Measurements from ENCODE around the gene FCRL5.
"Not testable (repeated sequence)": the region's sequence is repeated elsewhere in the genome, so short reads cannot be mapped to it uniquely, and the experiment has no call there.

The FCRL5 gene

DNA sequence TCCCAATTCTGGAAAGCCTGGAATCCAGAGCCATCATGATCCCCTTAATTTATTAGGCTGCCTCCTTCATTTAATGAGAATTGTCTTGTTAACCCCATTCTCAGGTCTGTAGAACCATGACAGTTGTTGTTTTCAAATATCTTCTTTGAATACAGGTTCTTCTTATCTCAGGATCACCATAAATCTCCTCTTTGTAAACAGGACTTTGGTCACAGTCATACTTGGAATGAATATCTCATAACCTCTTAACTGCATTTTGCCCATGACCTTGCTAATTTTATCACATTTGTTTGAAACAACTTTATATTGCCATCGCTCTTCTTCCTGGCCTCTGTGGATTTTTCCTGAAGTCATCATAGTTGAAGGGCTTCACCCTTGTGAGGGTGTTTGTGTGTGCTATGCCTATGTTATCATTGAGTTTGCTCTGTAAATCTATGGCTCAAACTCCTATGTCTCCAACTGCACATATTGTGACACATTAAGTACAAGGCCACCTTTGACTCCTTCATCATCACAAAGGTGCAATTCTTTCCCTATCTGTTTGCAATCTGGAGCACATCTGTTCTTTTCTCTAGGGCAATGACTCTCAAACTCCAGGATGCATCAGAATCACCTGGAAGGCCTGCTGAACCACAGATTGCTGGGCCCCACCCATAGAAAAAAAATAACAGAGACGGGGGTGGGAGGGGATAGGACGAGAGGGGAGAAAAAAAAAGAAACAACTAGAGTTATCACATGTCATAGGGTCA, 54.2 kb downstream of the FCRL5 start:
- Histone ChIP-seq H3K9me3 (replicated peaks in 1 of 11) (peaks cover 0 to 8% (median 4%) of the 10 kb centered on the region in 11 experiments; a peak in 5 of 22 replicates), H3K9ac (no peak overlapping the region), H3K4me2 (no peak overlapping the region), H3K27me3 (no peaks in the 10 kb centered on the region), H4K20me1 (no peaks in the 10 kb centered on the region), H3K4me1 (no peaks in the 10 kb centered on the region), H3K27ac (no peak overlapping the region), H3K4me3 (no peak overlapping the region), H3K36me3 (no peaks in the 10 kb centered on the region)
- TF ChIP-seq Cebpa-rat (IDR thresholded peaks at IDR 0.05), result no peak

DNA sequence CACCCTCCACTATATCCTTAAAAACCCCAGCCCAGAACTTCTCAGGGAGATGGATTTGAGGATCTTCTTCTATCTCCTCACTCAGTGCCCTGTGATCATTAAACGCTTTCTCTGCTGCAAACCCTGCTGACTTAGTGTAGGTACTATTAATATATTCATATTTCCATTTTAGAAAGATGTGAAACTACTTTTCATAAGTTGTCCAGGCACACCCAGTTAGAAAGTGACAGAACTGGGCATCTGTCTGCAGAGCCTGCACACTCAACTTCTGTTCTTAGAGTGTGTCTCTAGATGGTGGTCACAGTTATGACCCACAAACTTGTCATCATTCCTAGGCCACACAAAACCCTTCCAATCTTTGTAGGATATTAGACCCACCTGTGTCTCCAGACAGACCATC, 55.0 kb downstream of the FCRL5 start:
- H3K9ac ChIP-seq, result no peak overlapping the region
- no peaks in the 10 kb centered on the region for H3K36me3 ChIP-seq
- H4K20me1 ChIP-seq, result no peaks in the 10 kb centered on the region
- no peak overlapping the region for H3K27ac ChIP-seq
- H3K9me3 ChIP-seq (replicated peaks in 1 of 11), result peaks cover 0 to 8% (median 4%) of the 10 kb centered on the region in 11 experiments; a peak in 5 of 22 replicates
- H3K4me3 ChIP-seq, result no peak overlapping the region
- H3K4me2 ChIP-seq, result no peak overlapping the region
- no peaks in the 10 kb centered on the region for H3K4me1 ChIP-seq
- no peak for TF ChIP-seq Cebpa-rat (IDR thresholded peaks at IDR 0.05)
- no peaks in the 10 kb centered on the region for H3K27me3 ChIP-seq

DNA sequence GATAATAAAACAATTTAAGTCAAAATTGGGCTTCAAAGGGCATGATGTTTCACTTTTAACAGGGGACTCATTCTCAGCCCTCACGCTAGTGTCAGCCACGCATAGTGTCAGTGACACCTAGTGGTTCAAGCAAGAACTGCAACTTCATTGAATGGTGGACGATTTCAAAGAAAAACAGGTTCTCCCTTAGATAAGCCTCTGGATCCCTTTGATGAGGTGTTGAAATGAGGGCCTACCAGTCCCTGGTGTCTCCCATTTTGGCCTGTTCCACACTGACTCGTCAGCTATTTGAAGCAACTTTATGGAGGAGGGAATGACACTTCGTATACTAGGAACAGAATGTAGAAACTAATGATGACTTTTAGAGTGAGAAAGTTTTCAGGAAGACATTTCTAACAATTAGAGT, 56.2 kb downstream of the FCRL5 start:
- H3K4me3 ChIP-seq, result no peak overlapping the region
- H4K20me1 ChIP-seq, result no peaks in the 10 kb centered on the region
- no peaks in the 10 kb centered on the region for H3K4me1 ChIP-seq
- TF ChIP-seq Cebpa-rat (IDR thresholded peaks at IDR 0.05), result no peak
- H3K27me3 ChIP-seq, result no peaks in the 10 kb centered on the region
- H3K27ac ChIP-seq, result no peak overlapping the region
- no peaks in the 10 kb centered on the region for H3K36me3 ChIP-seq
- no peak overlapping the region for H3K4me2 ChIP-seq
- no peak overlapping the region for H3K9ac ChIP-seq
- peaks cover 0 to 8% (median 4%) of the 10 kb centered on the region in 11 experiments; a peak in 5 of 22 replicates for H3K9me3 ChIP-seq (replicated peaks in 1 of 11)

DNA sequence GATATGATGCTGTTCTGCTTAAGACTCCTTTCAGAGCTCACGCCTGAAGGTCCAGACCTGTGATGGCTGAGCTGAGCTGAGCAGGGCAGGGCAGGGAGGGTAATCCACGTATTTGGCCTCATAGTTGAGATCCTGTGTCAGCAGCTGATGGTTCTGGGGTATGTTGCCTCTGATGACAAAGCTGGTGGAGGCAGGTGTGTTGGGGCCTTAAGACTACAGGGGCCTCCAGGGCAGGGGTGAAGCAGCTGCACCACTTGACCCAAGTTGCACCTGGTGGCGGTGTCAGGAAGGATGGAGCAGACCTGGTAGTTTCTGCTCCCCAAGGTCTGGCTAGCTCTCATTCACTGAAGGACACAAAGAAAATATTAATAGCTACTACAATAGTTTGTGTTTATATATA, 57.0 kb downstream of the FCRL5 start:
- H3K4me3 ChIP-seq, result no peak overlapping the region

DNA sequence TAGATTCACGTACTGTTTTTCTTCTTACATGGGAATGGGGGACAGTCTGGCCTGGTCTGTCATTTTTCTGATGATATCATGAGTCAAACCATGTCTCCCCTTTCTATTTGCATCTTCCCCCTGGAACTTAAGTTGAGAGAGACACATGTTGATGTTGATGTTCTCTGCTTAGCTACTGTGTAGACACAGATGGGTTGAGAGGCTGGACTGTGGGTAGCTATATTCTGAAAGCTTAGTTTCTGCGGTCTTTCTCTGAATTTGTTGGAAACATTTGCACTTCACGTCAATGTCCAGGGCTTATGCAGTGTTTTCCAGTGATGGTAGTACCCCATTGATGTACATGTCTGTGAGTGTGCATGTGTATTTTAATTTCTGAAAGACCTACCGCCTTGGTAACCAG, 58.2 kb downstream of the FCRL5 start:
- Histone ChIP-seq H3K4me2 (no peak overlapping the region), H3K4me1 (no peaks in the 10 kb centered on the region), H3K9me3 (replicated peaks in 1 of 11) (peaks cover 0 to 3% (median 1%) of the 10 kb centered on the region in 11 experiments; a peak in 4 of 22 replicates)

More for the DNA sequence above, 57.0 kb downstream of the FCRL5 start:
- no peaks in the 10 kb centered on the region for H3K27me3 ChIP-seq
- H3K9ac ChIP-seq, result no peak overlapping the region
- no peak overlapping the region for H3K27ac ChIP-seq
- no peak for TF ChIP-seq Cebpa-rat (IDR thresholded peaks at IDR 0.05)
- no peaks in the 10 kb centered on the region for H3K36me3 ChIP-seq
- H3K4me2 ChIP-seq, result no peak overlapping the region
- no peaks in the 10 kb centered on the region for H3K4me1 ChIP-seq
- H3K9me3 ChIP-seq (replicated peaks in 1 of 11), result peaks cover 0 to 8% (median 4%) of the 10 kb centered on the region in 11 experiments; a peak in 5 of 22 replicates
- H4K20me1 ChIP-seq, result no peaks in the 10 kb centered on the region

DNA sequence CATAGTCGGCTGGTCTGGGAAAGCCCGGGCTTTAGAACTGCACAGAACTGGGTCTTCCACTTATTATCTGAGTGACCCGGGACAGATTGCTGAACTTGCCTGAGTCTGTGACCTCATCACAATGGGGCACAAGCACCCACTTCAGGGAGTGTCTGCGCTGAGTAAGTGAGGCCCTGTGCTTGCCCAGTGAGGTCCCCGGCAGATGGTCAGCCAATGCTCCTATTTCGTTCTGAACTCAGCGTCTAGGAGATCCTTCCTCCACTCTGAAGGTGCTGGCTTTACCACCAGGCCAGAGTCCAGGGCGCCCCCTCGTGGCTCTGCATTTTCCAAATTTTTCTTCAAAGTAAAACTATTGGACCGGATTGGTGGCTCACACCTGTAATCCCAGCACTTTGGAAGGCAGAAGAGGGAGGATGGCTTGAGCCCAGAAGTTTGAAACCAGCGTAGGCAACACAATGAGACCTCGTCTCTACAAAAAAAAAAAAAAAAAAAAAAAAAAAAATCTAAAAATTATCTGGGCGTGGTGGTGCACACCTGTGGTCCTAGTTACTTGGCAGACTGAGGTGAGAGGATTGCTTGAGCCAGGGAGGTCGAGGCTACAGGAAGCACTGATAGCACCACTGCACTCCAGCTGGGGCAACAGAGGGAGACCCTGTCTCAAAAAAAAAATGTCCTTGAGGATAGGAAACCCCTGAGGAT, 61.7 kb downstream of the FCRL5 start:
- no peak for TF ChIP-seq Cebpa-rat (IDR thresholded peaks at IDR 0.05)

More for the DNA sequence above, 58.2 kb downstream of the FCRL5 start:
- Histone ChIP-seq H3K9ac (no peak overlapping the region), H3K27me3 (no peaks in the 10 kb centered on the region), H3K36me3 (no peaks in the 10 kb centered on the region), H3K4me3 (no peak overlapping the region), H3K27ac (no peak overlapping the region), H4K20me1 (no peaks in the 10 kb centered on the region)
- TF ChIP-seq Cebpa-rat (IDR thresholded peaks at IDR 0.05), result no peak

DNA sequence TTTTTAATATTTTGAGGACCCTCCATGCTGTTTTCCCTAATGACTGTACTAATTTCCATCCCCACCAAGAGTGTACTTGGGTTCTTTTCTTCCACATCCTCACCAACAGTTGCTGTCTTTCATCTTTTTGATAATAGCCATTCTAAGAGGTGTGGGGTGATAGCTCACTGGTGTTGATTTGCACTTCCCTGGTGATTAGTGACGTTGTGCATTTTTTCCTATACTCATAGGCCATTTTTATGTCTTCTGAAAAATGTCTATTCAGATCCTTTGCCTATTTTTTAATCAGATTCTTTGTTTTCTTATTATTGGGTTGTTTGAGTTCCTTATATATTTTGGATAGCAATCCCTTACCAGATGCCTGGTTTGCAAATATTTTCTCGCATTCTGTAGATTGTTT, 64.2 kb downstream of the FCRL5 start:
- Histone ChIP-seq H3K4me1 (0 out of 20 replicates have a peak, but pooled peaks cover 0 to 5% (median 0%) of the 10 kb centered on the region in 10 experiments), H3K27me3 (no peaks in the 10 kb centered on the region), H4K20me1 (no peaks in the 10 kb centered on the region), H3K4me3 (no peak overlapping the region), H3K9ac (no peak overlapping the region), H3K36me3 (no peaks in the 10 kb centered on the region), H3K27ac (no peak overlapping the region), H3K9me3 (replicated peaks in 1 of 11) (no peaks in the 10 kb centered on the region), H3K4me2 (no peak overlapping the region)
- no peak for TF ChIP-seq Cebpa-rat (IDR thresholded peaks at IDR 0.05)

More for the DNA sequence above, 61.7 kb downstream of the FCRL5 start:
- H3K36me3 ChIP-seq, result no peaks in the 10 kb centered on the region
- no peak overlapping the region for H3K4me2 ChIP-seq
- H3K4me3 ChIP-seq, result no peak overlapping the region
- no peak overlapping the region for H3K9ac ChIP-seq
- no peak overlapping the region for H3K27ac ChIP-seq
- no peaks in the 10 kb centered on the region for H3K27me3 ChIP-seq
- 0 out of 20 replicates have a peak, but pooled peaks cover 0 to 5% (median 0%) of the 10 kb centered on the region in 10 experiments for H3K4me1 ChIP-seq
- H3K9me3 ChIP-seq (replicated peaks in 1 of 11), result no peaks in the 10 kb centered on the region
- H4K20me1 ChIP-seq, result no peaks in the 10 kb centered on the region

DNA sequence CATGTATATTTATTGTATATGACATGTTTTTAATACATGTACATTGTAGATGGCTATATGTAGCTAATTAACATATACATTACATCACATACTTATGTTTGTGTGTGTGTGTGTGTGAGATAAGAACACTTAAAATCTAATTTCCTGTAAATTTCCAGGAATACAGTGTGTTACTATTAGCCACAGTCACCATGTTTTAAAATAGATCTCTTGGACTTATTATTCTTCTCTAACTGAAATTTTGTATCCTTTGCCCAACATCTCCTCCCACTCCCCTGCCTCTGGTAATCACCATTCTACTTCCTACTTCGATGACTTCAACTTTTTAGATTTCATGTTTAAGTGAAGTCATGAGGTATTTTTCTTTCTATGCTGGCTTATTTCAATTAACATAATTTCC, 64.8 kb downstream of the FCRL5 start:
- no peak overlapping the region for H3K27ac ChIP-seq
- H3K27me3 ChIP-seq, result no peaks in the 10 kb centered on the region
- no peaks in the 10 kb centered on the region for H3K36me3 ChIP-seq
- H4K20me1 ChIP-seq, result no peaks in the 10 kb centered on the region
- H3K9me3 ChIP-seq (replicated peaks in 1 of 11), result no peaks in the 10 kb centered on the region
- no peak overlapping the region for H3K4me3 ChIP-seq
- 0 out of 20 replicates have a peak, but pooled peaks cover 0 to 5% (median 0%) of the 10 kb centered on the region in 10 experiments for H3K4me1 ChIP-seq
- TF ChIP-seq Cebpa-rat (IDR thresholded peaks at IDR 0.05), result no peak
- no peak overlapping the region for H3K9ac ChIP-seq
- H3K4me2 ChIP-seq, result no peak overlapping the region

DNA sequence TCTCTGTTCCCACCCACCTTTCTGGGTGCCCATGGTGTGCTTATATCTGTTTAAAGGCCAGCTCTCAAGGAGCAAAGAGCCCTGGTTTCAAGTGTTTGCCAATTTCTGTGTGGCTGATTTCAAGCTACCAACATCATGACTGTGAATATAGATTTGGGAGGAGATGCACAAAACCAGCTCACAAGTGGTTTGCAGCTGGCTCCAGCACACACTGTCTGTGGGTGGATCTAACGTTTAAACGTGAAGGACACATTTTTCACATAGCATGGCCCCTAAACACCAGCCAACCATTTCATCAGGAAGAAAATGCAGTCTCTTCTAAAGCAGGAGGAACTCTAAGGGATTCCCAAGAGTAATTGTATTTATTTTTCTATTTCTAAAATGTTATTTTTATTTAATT, 65.2 kb downstream of the FCRL5 start:
- no peak overlapping the region for H3K9ac ChIP-seq
- no peak overlapping the region for H3K27ac ChIP-seq
- H3K4me2 ChIP-seq, result no peak overlapping the region

DNA sequence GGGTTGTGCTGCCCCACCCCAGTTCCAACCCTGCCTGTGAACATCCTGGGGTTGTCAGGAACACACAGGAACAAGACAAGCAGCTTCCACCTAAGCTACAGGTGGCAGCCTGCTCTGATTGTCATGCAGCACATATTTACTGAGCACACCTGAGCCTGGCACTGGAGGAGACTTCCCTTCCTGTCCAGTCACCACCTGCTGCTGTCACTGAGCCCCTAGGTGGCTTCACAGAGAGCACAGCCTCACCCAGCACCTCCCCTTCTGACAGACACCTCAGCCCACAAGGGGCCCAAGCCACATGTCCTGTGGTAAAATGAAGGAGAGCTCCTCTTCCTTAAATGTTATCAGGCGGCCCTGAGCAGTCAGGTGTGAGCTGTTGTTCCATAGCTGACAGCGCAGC, 65.9 kb downstream of the FCRL5 start:
- not testable (repeated sequence) for H3K27me3 ChIP-seq; H3K4me2 ChIP-seq; H3K9ac ChIP-seq; H3K4me3 ChIP-seq; H3K36me3 ChIP-seq; H3K9me3 ChIP-seq (replicated peaks in 1 of 11); H3K27ac ChIP-seq; H4K20me1 ChIP-seq; H3K4me1 ChIP-seq

More for the DNA sequence above, 65.2 kb downstream of the FCRL5 start:
- Histone ChIP-seq H3K4me1 (0 out of 20 replicates have a peak, but pooled peaks cover 0 to 5% (median 0%) of the 10 kb centered on the region in 10 experiments), H3K36me3 (no peaks in the 10 kb centered on the region), H3K27me3 (no peaks in the 10 kb centered on the region), H3K9me3 (replicated peaks in 1 of 11) (no peaks in the 10 kb centered on the region), H4K20me1 (no peaks in the 10 kb centered on the region), H3K4me3 (no peak overlapping the region)
- TF ChIP-seq Cebpa-rat (IDR thresholded peaks at IDR 0.05), result no peak

Measured in BLaER1 treated with 17β-estradiol and CSF1 and Interleukin-3, amounts not matched to agents 10 nM and 100 nM (cell line).